MCF 10A (cell line): ENCODE results near the gene VPS13C. TPM values are rescaled to one million over a fixed set of nuclear protein-coding genes. Genes with fewer than 3 reads are reported as not detected.

Experiments used
- BruUV-seq: library from RNA; stranded (reverse); fragments of 400-500 nt; replicated peaks from 2 replicates; lab custom pipeline; 2021; lab: Mats Ljungman, UMichigan
- CTCF ChIA-PET: fragments of 300-600 bp; sonication (Branson Sonifier 250); formaldehyde crosslinking; extraction: SDS; loops from one replicate; lab custom pipeline; 2021; ENCODE audit warnings: antibody characterized with exemption, inconsistent platforms; lab: Yijun Ruan, JAX
- POLR2A ChIA-PET: fragments of 300-600, 350-650 bp; sonication (Branson Sonifier 250); formaldehyde crosslinking; extraction: SDS; loops from one replicate; lab custom pipeline; 2020; ENCODE audit warnings: antibody characterized with exemption, inconsistent platforms; lab: Yijun Ruan, JAX
- DNase-seq: peaks from one replicate; pipeline ENCODE4 v3.0.0-alpha.2; 2018; ENCODE audit not compliant: unreplicated experiment
- H3K27ac Mint-ChIP-seq: one replicate; pipeline ENCODE4 v1.8.0; 2022; ENCODE audit warnings: mild to moderate bottlenecking, low read depth, mixed read lengths; ENCODE audit not compliant: unreplicated experiment
- H3K27me3 Mint-ChIP-seq: one replicate; pipeline ENCODE4 v1.8.0; 2022; ENCODE audit warnings: mixed read lengths; ENCODE audit not compliant: insufficient read depth, unreplicated experiment
- H3K36me3 Mint-ChIP-seq: one replicate; pipeline ENCODE4 v1.8.0; 2022; ENCODE audit warnings: mild to moderate bottlenecking, moderate library complexity, mixed read lengths; ENCODE audit not compliant: insufficient read depth, unreplicated experiment
- H3K4me1 Mint-ChIP-seq: one replicate; pipeline ENCODE4 v1.8.0; 2022; ENCODE audit warnings: mixed read lengths; ENCODE audit not compliant: insufficient read depth, unreplicated experiment
- H3K4me3 Mint-ChIP-seq: one replicate; pipeline ENCODE4 v1.8.0; 2022; ENCODE audit warnings: mild to moderate bottlenecking, moderate library complexity, mixed read lengths; ENCODE audit not compliant: unreplicated experiment
- H3K9me3 Mint-ChIP-seq: one replicate; pipeline ENCODE4 v1.8.0; 2022; ENCODE audit warnings: mixed read lengths; ENCODE audit not compliant: unreplicated experiment
- intact Hi-C: fragments of 100-400 bp; cut with micrococcal nuclease; formaldehyde crosslinking; loops from 2 replicates; pipeline ENCODE4 v1.14.1; 2022
- total RNA-seq: library from RNA; stranded (reverse); gene quantifications from 2 replicates; pipeline ENCODE4 v1.2.3, GENCODE V29; 2022
- TF ChIP-seq, protein P1 (sequence below): fragments of 200-600 bp; IDR thresholded peaks from one replicate; pipeline ENCODE4 v1.8.0; 2022; ENCODE audit warnings: antibody characterized with exemption, mild to moderate bottlenecking; ENCODE audit not compliant: unreplicated experiment

VPS13C gene
- total RNA-seq, 1 experiment from 2014 or later: 47.4 TPM

DNA sequence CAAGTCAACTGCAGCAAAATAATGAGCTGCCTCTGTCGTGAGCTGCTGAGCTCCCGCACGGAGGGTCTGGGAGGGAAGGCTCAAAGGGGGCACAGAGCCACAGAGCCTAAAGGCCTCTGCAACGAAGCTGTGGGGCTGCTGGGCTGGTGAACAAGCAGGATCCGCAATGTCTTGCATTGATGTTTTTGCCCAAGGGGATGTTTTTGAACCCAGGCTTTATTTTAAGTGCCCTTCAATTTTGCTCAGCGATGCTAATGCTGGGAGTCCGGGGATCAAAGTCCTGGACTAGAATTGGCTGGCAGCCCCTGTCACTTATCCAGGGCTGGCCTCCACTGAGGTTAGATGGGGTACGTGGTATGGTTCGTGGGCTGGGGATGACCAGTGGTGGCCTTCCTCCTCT, 240.0 kb downstream of the VPS13C start:
- ChIA-PET POLR2A (no interaction called here), CTCF (interaction anchor here (0.9 to 1.0 kb wide), 2 partner anchors 12 kb away, joined by 3 to 5 read pairs; no protein-coding TSS in a partner anchor)
- H3K4me3 Mint-ChIP-seq: no peak overlapping the region
- no peaks in the 10 kb centered on the region for H3K9me3 Mint-ChIP-seq
- DNase-seq: no peak
- intact Hi-C loops: no loop called here
- H3K27ac Mint-ChIP-seq: no peak overlapping the region
- no peaks in the 10 kb centered on the region for H3K27me3 Mint-ChIP-seq
- no peaks in the 10 kb centered on the region for H3K4me1 Mint-ChIP-seq
- TF ChIP-seq, protein P1, sequence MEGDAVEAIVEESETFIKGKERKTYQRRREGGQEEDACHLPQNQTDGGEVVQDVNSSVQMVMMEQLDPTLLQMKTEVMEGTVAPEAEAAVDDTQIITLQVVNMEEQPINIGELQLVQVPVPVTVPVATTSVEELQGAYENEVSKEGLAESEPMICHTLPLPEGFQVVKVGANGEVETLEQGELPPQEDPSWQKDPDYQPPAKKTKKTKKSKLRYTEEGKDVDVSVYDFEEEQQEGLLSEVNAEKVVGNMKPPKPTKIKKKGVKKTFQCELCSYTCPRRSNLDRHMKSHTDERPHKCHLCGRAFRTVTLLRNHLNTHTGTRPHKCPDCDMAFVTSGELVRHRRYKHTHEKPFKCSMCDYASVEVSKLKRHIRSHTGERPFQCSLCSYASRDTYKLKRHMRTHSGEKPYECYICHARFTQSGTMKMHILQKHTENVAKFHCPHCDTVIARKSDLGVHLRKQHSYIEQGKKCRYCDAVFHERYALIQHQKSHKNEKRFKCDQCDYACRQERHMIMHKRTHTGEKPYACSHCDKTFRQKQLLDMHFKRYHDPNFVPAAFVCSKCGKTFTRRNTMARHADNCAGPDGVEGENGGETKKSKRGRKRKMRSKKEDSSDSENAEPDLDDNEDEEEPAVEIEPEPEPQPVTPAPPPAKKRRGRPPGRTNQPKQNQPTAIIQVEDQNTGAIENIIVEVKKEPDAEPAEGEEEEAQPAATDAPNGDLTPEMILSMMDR: no peak
- H3K36me3 Mint-ChIP-seq: no peaks in the 10 kb centered on the region
- no TSS peak for BruUV-seq

DNA sequence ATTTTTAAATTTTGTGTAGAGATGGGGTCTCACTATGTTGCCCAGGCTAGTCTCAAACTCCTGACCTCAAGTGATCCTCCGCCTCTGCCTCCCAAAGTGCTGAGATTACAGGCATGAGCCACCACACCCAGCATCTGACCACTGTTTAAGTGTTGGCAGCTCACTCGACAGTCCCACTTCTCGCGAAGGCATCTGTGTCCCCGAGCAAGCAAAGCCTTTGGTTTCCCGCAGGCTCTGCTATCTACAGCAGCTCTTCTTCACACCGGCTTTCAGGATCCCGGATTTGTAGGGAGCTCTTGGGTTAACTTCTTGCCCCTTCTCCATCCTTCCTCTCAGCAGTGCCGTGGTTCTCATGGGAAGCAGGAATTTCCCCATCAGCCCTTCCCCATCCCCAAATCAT, 240.9 kb downstream of the VPS13C start:
- no peak for DNase-seq
- POLR2A ChIA-PET: no interaction called here
- Mint-ChIP-seq H3K4me1 (no peaks in the 10 kb centered on the region), H3K27me3 (no peaks in the 10 kb centered on the region), H3K4me3 (no peak overlapping the region), H3K36me3 (no peaks in the 10 kb centered on the region), H3K9me3 (no peaks in the 10 kb centered on the region), H3K27ac (no peak overlapping the region)
- intact Hi-C loops: no loop called here
- CTCF ChIA-PET: interaction anchor here (0.5 to 1.0 kb wide), 2 partner anchors 12 to 592 kb away, joined by 4 to 5 read pairs; no protein-coding TSS in a partner anchor
- BruUV-seq: no TSS peak
- TF ChIP-seq, protein P1: no peak

DNA sequence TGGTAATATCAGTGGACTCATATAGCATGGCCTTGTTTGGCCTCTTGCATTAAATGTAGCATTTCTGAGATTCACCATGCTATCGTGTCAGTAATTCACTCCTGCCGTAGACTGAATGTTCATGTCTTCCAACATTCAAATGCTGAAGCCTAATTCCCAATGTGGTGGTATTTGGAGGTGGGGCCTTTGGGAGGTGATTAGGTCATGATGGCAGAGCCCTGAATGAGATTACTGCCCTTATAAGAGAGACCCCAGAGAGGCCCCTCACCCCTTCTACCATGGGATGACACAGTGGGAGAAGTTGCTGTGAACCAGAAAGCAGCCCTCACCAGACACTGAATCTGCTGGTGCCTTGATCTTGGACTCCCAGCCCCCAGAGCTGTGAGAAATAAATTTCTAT, 241.4 kb downstream of the VPS13C start:
- H3K4me1 Mint-ChIP-seq: no peaks in the 10 kb centered on the region
- TF ChIP-seq, protein P1: no peak
- H3K27ac Mint-ChIP-seq: no peak overlapping the region
- intact Hi-C loops: no loop called here
- no peaks in the 10 kb centered on the region for H3K36me3 Mint-ChIP-seq
- no peaks in the 10 kb centered on the region for H3K9me3 Mint-ChIP-seq
- DNase-seq: no peak
- ChIA-PET CTCF (no interaction called here), POLR2A (no interaction called here)
- BruUV-seq: no TSS peak
- no peaks in the 10 kb centered on the region for H3K27me3 Mint-ChIP-seq
- H3K4me3 Mint-ChIP-seq: no peak overlapping the region

DNA sequence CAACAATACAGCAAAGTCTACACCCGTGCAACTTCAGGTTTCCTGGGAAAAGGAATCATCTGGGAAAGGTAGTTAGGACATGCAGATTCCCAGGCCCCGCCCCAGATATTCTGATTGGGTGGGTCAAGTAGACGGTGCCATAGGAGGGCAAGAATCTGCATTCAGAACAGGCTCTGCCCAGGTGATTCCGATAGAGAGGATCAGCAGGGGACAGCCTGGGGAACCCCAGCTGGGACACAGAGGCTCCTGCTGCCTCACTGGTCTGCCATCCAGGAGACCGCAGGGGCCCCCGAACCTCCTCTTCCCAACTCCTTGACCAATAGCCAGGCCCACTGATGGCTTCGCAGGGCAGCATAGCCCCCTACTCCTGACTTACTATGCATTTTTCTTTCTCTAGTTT, 243.4 kb downstream of the VPS13C start:
- no peak overlapping the region for H3K4me3 Mint-ChIP-seq
- intact Hi-C loops: no loop called here
- no peak for DNase-seq
- H3K27me3 Mint-ChIP-seq: no peaks in the 10 kb centered on the region
- no peaks in the 10 kb centered on the region for H3K4me1 Mint-ChIP-seq
- H3K9me3 Mint-ChIP-seq: no peaks in the 10 kb centered on the region
- TF ChIP-seq, protein P1: no peak
- POLR2A ChIA-PET: interaction anchor here (0.7 kb wide), 1 partner anchor 61 kb away, joined by 3 read pairs; no protein-coding TSS in a partner anchor
- CTCF ChIA-PET: interaction anchor here (1.4 kb wide), 1 partner anchor 648 kb away, joined by 3 read pairs; no protein-coding TSS in a partner anchor
- no TSS peak for BruUV-seq
- no peak overlapping the region for H3K27ac Mint-ChIP-seq
- H3K36me3 Mint-ChIP-seq: no peaks in the 10 kb centered on the region
